GM12801 (cell line): ENCODE data around the gene TP73.

Experiments used
- CTCF ChIP-seq: IDR thresholded peaks from one replicate; pipeline ENCODE4 v1.5.1; 2011; ENCODE audit warnings: control low read depth; ENCODE audit not compliant: insufficient read length; ENCODE audit errors: extremely low read depth

TP73 gene

DNA sequence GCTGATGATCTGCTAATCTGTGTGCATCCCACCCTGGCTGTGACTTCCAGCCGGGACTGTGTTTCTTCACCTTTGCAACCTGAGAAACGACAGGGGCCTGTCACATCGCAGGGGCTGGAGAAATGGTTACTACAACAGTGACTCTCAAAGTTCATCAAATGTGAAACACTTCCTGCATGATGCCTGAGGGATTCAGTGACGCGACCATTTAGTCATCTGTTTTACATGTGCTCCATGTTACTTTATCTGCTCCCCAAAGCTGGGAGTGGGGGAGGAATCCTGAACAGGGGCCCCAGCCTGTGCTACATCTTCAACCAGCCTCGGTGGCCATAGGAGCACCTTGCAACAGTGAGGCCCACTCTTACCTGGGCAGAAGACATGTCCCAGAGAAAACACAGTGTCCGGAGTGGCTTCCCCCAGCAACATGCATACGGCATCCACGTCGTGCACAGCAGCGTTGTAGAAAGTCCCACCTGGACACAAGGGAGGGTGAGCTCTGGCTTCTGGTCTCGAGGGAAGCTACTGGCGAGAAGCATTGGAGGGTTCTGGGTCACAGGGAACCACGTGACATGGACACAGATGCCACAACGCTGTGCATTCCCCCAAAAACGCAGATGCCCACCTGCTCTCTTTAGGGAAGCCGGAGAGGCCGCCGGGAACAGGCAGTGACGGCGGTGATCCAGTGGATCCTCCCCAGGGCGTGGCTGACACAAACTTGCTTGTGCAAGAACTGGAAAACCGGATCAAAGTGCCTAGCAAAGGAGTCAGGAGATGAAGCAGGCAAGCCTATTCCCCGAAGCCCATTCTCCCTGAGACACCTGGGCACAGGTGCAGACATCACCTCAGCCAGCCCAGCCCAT, 90.4 kb downstream of the TP73 start:
- TF ChIP-seq CTCF = no peak

DNA sequence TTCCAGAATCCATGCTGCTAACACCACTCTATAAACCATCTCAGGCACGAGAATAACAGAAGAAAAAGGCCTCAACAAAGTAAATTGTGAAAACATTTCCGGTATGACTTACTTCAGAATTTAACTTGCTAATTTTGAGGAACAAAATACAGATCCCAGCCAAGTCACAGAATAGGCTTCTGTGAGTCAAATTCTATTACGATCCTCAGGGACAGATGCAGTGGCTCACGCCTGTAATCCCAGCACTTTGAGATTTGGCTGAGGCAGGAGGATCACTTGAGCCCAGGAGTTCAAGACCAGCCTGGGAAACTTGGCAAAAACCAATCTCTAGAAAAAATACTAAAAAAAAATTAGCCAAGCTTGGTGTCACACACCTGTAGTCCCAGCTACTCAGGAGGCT, 91.1 kb downstream of the TP73 start:
- TF ChIP-seq CTCF = no peak

GRCh38 chr1:3743826-3744225, 91.5 kb downstream of the TP73 start:
- TF ChIP-seq CTCF = no peak

GRCh38 chr1:3744646-3745045, 92.3 kb downstream of the TP73 start:
- TF ChIP-seq CTCF = no peak

DNA sequence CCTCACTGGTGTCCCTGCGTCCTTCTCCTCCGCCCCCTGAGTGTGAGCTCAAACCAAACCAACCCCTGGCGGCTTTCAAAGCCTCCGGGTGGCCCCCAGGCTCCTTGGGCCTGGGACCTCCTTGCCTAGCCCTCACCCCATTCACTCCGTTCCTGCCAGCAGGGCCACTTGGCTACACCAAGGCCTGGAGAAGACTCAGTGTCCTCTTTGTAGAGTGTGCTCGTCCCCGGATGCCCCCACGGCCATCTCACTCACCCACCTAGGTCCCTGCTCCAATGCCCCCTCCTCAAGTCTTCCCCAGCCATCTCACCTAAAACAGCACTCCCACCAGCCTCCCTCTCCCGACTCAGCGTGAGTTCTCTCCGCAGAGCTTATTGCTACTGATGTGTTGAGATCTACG, 92.8 kb downstream of the TP73 start:
- no peak for TF ChIP-seq CTCF

DNA sequence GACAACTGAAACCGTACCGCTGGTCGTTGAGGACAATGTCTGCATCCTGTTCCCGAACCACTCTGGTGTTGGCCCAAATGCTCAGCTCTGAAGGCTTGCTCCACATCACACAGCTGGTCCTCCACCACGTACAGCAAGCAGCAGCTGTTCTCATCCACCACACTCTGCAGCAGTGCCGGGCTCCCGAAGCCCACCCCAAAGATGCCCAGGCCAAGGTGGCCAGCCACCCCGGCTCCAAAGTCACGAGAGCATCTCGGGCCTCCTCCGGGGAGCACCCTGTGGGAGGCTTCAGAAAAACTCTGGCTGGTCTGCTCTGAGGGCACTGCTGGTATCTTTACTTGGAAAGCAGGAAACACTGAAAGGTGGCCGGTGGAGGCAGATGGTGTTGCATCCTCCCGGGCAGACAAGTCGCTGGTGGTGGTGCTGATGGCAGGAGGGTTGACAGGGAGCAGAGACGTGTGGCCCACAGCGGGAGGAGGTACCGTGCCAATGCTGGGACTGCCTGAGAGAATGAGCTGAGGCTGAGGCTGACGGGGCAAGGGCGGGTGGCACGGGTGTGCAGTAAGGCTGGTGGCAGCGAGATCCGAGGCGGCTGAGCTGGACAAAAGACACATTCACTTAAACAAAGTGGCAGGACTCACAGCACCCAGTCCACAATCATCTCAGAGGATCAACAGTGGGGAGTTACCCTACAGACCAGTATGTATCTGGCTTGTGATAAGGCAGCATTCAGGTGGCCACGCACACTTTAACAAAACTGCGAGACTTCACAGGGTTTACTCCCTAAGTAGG, 93.5 kb downstream of the TP73 start:
- no peak for TF ChIP-seq CTCF

DNA sequence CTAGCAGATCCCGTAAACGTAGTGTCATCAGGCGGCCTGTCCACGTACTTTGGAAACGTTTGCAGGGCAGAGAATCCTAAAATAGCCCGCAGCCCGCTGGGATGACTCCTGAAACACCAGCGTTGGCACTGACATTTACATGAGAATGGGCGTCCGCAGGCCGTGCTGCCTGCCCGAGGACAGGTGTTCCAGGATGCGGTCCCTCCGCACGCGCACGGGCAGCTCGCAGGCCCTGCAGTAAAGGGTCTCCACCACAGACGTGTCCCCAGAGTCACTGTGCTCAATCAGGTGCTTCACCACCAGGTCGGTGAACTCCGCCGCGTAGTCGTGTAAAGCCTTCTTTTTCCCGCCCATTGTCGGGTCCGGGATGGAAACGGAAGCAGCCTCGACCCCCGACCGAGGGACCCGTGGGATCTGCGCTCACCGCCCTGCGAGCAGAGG, 94.1 kb downstream of the TP73 start:
- TF ChIP-seq CTCF = no peak
